Measurements from ENCODE around the gene MYL3. TPM values are rescaled to one million over a fixed set of nuclear protein-coding genes. Genes with fewer than 3 reads are reported as not detected.

MYL3 gene
- polyA plus RNA-seq, 1 of the 3 experiments (the other 2 are of a cell fraction): not detected

DNA sequence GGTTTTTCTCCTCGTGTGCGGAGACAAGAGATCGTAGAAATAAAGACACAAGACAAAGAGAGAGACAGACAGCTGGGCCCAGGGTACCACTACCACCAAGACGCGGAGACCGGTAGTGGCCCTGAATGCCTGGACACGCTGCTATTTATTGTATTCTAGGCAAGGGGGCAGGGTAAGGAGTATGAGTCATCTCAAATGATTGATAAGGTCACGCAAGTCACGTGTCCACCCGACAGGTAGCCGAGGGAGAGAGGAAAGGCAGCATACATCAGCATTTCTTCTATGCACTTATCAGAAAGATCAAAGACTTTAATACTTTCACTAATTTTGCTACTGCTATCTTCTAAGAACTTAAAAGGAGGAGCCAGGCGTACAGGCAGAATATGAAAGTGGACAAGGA lies 28.2 kb downstream of the MYL3 start:
- Histone ChIP-seq H3K9me3 (no peaks in the 10 kb centered on the region), H4K20me1 (ENCODE audit: insufficient read depth) (no peaks in the 10 kb centered on the region), H3K27ac (ENCODE audit: low read depth in 2 of 2, low read length in 1 of 2) (no peak overlapping the region), H3F3A (replicated peaks; ENCODE audit: insufficient read depth) (no peaks in the 10 kb centered on the region), H3K4me1 (ENCODE audit: control insufficient read depth in 1 of 2, insufficient read depth in 2 of 2, low read depth in 1 of 2, low read length in 1 of 2) (no peaks in the 10 kb centered on the region; a peak in 1 of 4 replicates), H3K79me2 (ENCODE audit: insufficient read depth) (no peaks in the 10 kb centered on the region), H2AFZ (ENCODE audit: low read depth) (no peak overlapping the region), H3K9ac (no peak overlapping the region), H3K4me2 (no peak overlapping the region), H3K27me3 (ENCODE audit: insufficient read depth) (no peaks in the 10 kb centered on the region), H3K9me2 (no peaks in the 10 kb centered on the region), H3K4me3 (ENCODE audit: low read depth in 2 of 2, low read length in 1 of 2) (no peak overlapping the region), H3K36me3 (replicated peaks in 1 of 2; ENCODE audit: control insufficient read depth in 1 of 2, insufficient read depth in 2 of 2, low read length in 1 of 2) (no peaks in the 10 kb centered on the region)
- CTCF ChIA-PET: interaction anchor here (2.0 kb wide), 1 partner anchor 11 kb away, joined by 5 read pairs; no protein-coding TSS in a partner anchor
- WGBS (ENCODE audit: low lambda C conversion rate): 72% methylated on average over 12 of the region's 12 CpGs
- no peak for DNase-seq
- TF ChIP-seq SIN3A (IDR thresholded peaks at IDR 0.05; ENCODE audit: borderline replicate concordance, low read depth, low read length) (no peak), FOXM1 (IDR thresholded peaks at IDR 0.05; ENCODE audit: low read depth) (no peak), CHD2 (IDR thresholded peaks at IDR 0.05; ENCODE audit: low read length, partially characterized antibody) (no peak), POLR2AphosphoS5 (IDR thresholded peaks at IDR 0.05; ENCODE audit: low read depth, low read length) (no peak), EZH2phosphoT487 (IDR thresholded peaks at IDR 0.05; ENCODE audit: borderline replicate concordance, low read depth) (no peak), RXRA (IDR thresholded peaks at IDR 0.05; ENCODE audit: borderline replicate concordance, low read depth) (no peak)
- TF ChIP-seq, protein P1, sequence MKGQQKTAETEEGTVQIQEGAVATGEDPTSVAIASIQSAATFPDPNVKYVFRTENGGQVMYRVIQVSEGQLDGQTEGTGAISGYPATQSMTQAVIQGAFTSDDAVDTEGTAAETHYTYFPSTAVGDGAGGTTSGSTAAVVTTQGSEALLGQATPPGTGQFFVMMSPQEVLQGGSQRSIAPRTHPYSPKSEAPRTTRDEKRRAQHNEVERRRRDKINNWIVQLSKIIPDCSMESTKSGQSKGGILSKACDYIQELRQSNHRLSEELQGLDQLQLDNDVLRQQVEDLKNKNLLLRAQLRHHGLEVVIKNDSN (IDR thresholded peaks at IDR 0.05; ENCODE audit: borderline replicate concordance, low read depth): no peak
- TF ChIP-seq, protein P2, sequence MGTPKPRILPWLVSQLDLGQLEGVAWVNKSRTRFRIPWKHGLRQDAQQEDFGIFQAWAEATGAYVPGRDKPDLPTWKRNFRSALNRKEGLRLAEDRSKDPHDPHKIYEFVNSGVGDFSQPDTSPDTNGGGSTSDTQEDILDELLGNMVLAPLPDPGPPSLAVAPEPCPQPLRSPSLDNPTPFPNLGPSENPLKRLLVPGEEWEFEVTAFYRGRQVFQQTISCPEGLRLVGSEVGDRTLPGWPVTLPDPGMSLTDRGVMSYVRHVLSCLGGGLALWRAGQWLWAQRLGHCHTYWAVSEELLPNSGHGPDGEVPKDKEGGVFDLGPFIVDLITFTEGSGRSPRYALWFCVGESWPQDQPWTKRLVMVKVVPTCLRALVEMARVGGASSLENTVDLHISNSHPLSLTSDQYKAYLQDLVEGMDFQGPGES (IDR thresholded peaks at IDR 0.05; ENCODE audit: low read depth, low read length): no peak
- TF ChIP-seq, protein P3, sequence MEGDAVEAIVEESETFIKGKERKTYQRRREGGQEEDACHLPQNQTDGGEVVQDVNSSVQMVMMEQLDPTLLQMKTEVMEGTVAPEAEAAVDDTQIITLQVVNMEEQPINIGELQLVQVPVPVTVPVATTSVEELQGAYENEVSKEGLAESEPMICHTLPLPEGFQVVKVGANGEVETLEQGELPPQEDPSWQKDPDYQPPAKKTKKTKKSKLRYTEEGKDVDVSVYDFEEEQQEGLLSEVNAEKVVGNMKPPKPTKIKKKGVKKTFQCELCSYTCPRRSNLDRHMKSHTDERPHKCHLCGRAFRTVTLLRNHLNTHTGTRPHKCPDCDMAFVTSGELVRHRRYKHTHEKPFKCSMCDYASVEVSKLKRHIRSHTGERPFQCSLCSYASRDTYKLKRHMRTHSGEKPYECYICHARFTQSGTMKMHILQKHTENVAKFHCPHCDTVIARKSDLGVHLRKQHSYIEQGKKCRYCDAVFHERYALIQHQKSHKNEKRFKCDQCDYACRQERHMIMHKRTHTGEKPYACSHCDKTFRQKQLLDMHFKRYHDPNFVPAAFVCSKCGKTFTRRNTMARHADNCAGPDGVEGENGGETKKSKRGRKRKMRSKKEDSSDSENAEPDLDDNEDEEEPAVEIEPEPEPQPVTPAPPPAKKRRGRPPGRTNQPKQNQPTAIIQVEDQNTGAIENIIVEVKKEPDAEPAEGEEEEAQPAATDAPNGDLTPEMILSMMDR (IDR thresholded peaks at IDR 0.05): no peak
- TF ChIP-seq, protein P4, sequence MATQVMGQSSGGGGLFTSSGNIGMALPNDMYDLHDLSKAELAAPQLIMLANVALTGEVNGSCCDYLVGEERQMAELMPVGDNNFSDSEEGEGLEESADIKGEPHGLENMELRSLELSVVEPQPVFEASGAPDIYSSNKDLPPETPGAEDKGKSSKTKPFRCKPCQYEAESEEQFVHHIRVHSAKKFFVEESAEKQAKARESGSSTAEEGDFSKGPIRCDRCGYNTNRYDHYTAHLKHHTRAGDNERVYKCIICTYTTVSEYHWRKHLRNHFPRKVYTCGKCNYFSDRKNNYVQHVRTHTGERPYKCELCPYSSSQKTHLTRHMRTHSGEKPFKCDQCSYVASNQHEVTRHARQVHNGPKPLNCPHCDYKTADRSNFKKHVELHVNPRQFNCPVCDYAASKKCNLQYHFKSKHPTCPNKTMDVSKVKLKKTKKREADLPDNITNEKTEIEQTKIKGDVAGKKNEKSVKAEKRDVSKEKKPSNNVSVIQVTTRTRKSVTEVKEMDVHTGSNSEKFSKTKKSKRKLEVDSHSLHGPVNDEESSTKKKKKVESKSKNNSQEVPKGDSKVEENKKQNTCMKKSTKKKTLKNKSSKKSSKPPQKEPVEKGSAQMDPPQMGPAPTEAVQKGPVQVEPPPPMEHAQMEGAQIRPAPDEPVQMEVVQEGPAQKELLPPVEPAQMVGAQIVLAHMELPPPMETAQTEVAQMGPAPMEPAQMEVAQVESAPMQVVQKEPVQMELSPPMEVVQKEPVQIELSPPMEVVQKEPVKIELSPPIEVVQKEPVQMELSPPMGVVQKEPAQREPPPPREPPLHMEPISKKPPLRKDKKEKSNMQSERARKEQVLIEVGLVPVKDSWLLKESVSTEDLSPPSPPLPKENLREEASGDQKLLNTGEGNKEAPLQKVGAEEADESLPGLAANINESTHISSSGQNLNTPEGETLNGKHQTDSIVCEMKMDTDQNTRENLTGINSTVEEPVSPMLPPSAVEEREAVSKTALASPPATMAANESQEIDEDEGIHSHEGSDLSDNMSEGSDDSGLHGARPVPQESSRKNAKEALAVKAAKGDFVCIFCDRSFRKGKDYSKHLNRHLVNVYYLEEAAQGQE (IDR thresholded peaks at IDR 0.05; ENCODE audit: low read depth, low read length): no peak
- POLR2A ChIA-PET: no interaction called here

Measured in SK-N-SH (cell line).